Measurements from ENCODE around the gene UQCR11.

GRCh38 chr19:1618157-1619093 lies 13.2 kb upstream of the UQCR11 start:
- peak in 3 of 4 experiments; percentile 16 to 40 (median 23) for TF ChIP-seq CTCF (IDR thresholded peaks at IDR 0.05)
- no peak for TF ChIP-seq POLR2A (IDR thresholded peaks at IDR 0.05)
- TF ChIP-seq POLR2AphosphoS5 (IDR thresholded peaks at IDR 0.05), result no peak

Measured in sigmoid colon (tissue), 4 donors.